IMR-90 (cell line): ENCODE results near the gene ZSWIM8. TPM values are rescaled to one million over a fixed set of nuclear protein-coding genes. Genes with fewer than 3 reads are reported as not detected.
A peak's percentile ranks its signal among the peaks of the same experiment; 100 is the strongest.

Experiments used
- ATAC-seq: fragments of 200-7000 bp; cut with Tn5 transposase; 2 replicates; pipeline ENCODE4 v1.9.1; 2020; ENCODE audit warnings: low read depth, mild to moderate bottlenecking, moderate library complexity
- BruUV-seq: library from RNA; stranded (reverse); fragments of 400-500 nt; replicated peaks from 2 replicates; lab custom pipeline; 2021; lab: Mats Ljungman, UMichigan
- CTCF ChIA-PET: fragments of 300-600 bp; formaldehyde crosslinking; extraction: SDS; loops from one replicate; lab custom pipeline; 2021; ENCODE audit warnings: antibody characterized with exemption; lab: Yijun Ruan, JAX
- POLR2A ChIA-PET: fragments of 300-600 bp; sonication (Branson Sonifier 250); formaldehyde crosslinking; loops from one replicate; lab custom pipeline; 2022; ENCODE audit warnings: antibody characterized with exemption; ENCODE audit not compliant: unreplicated experiment; lab: Charles Lee
- DNase-seq: peaks from one replicate; pipeline ENCODE4 v3.0.0; 2013
- H2AFZ ChIP-seq: replicated peaks from 2 replicates; pipeline ENCODE3; 2013; ENCODE audit warnings: low read length, mild to moderate bottlenecking; ENCODE audit not compliant: poor library complexity
- H2AK5ac ChIP-seq: 2 replicates; pipeline ENCODE4 v1.6.1; 2013; ENCODE audit warnings: low read depth, low read length, inconsistent platforms
- H2AK9ac ChIP-seq: replicated peaks from 2 replicates; pipeline ENCODE3; 2013; ENCODE audit warnings: mild to moderate bottlenecking, low read depth, low read length, moderate library complexity; ENCODE audit not compliant: poor library complexity
- H2BK120ac ChIP-seq: 2 replicates; pipeline ENCODE4 v1.6.1; 2013; ENCODE audit warnings: low read depth, low read length, inconsistent platforms
- H2BK15ac ChIP-seq: 3 replicates; pipeline ENCODE4 v1.6.1; 2013; ENCODE audit warnings: low read depth, low read length, inconsistent platforms
- H2BK20ac ChIP-seq: 2 replicates; pipeline ENCODE4 v1.6.1; 2013; ENCODE audit warnings: low read depth, mild to moderate bottlenecking, inconsistent platforms, low read length, moderate library complexity
- H2BK5ac ChIP-seq: 2 replicates; pipeline ENCODE4 v1.6.1; 2013; ENCODE audit warnings: mild to moderate bottlenecking, low read depth, low read length, inconsistent platforms; ENCODE audit not compliant: poor library complexity, severe bottlenecking
- H3K14ac ChIP-seq: replicated peaks from 2 replicates; pipeline ENCODE4 v1.6.1; 2013; ENCODE audit warnings: low read depth, low read length, inconsistent platforms
- H3K18ac ChIP-seq: 2 replicates; pipeline ENCODE4 v1.6.1; 2013; ENCODE audit warnings: low read depth, low read length, control low read depth
- H3K23ac ChIP-seq: 2 replicates; pipeline ENCODE4 v1.6.1; 2013; ENCODE audit warnings: low read depth, low read length, inconsistent platforms
- H3K27ac ChIP-seq: 2 replicates; pipeline ENCODE4 v1.5.1; 2013; ENCODE audit warnings: mild to moderate bottlenecking, control low read depth, low read length; ENCODE audit not compliant: insufficient read depth
- H3K27me3 ChIP-seq: 2 replicates; pipeline ENCODE4 v1.6.1; 2013; ENCODE audit warnings: low read length; ENCODE audit not compliant: control insufficient read depth, insufficient read depth
- H3K36me3 ChIP-seq: 2 replicates; pipeline ENCODE4 v1.6.1; 2013; ENCODE audit warnings: low read length, mixed read lengths; ENCODE audit not compliant: control insufficient read depth, insufficient read depth
- H3K4ac ChIP-seq: 2 replicates; pipeline ENCODE4 v1.6.1; 2013; ENCODE audit warnings: low read depth, low read length, inconsistent platforms
- H3K4me1 ChIP-seq: 2 replicates; pipeline ENCODE4 v1.6.1; 2013; ENCODE audit warnings: low read length, mixed read lengths; ENCODE audit not compliant: control insufficient read depth, insufficient read depth
- H3K4me2 ChIP-seq: 2 replicates; pipeline ENCODE4 v1.6.1; 2013; ENCODE audit warnings: low read depth, mild to moderate bottlenecking, control low read depth, low read length, moderate library complexity
- H3K4me3 ChIP-seq: 2 replicates; pipeline ENCODE4 v1.5.1; 2013; ENCODE audit warnings: low read depth, mild to moderate bottlenecking, control low read depth, low read length, moderate library complexity; ENCODE audit not compliant: insufficient read depth
- H3K56ac ChIP-seq: 2 replicates; pipeline ENCODE4 v1.6.1; 2013; ENCODE audit warnings: low read length, inconsistent platforms; ENCODE audit not compliant: insufficient read depth; ENCODE audit errors: extremely low read depth
- H3K79me1 ChIP-seq, 2 experiments: 2 replicates each; pipeline ENCODE4 v1.6.1; 2013; ENCODE audit warnings: low read length in 2 of 2, inconsistent platforms in 1 of 2, low read depth in 1 of 2
- H3K9ac ChIP-seq: 2 replicates; pipeline ENCODE4 v1.6.1; 2013; ENCODE audit warnings: low read depth, low read length, control low read depth
- H3K9me1 ChIP-seq: 2 replicates; pipeline ENCODE4 v1.6.1; 2013; ENCODE audit warnings: low read length, inconsistent platforms; ENCODE audit not compliant: insufficient read depth
- H3K9me3 ChIP-seq: 2 replicates; pipeline ENCODE4 v1.6.1; 2013; ENCODE audit warnings: low read length; ENCODE audit not compliant: control insufficient read depth, insufficient read depth
- H4K20me1 ChIP-seq: 2 replicates; pipeline ENCODE4 v1.6.1; 2013; ENCODE audit warnings: low read length, inconsistent platforms; ENCODE audit not compliant: insufficient read depth
- H4K5ac ChIP-seq: 2 replicates; pipeline ENCODE4 v1.6.1; 2013; ENCODE audit warnings: mild to moderate bottlenecking, low read depth, low read length, control low read depth
- H4K8ac ChIP-seq, 2 experiments: 2 replicates each; pipeline ENCODE4 v1.6.1; 2013; ENCODE audit warnings: low read depth in 2 of 2, low read length in 2 of 2, control low read depth in 1 of 2, inconsistent platforms in 1 of 2
- H4K91ac ChIP-seq: 2 replicates; pipeline ENCODE4 v1.6.1; 2013; ENCODE audit warnings: low read depth, low read length, inconsistent platforms; ENCODE audit not compliant: insufficient read depth
- BHLHE40 ChIP-seq: fragments of 150-350 bp; IDR thresholded peaks from 2 replicates; pipeline ENCODE4 v1.6.1; 2016; ENCODE audit warnings: mild to moderate bottlenecking, low read depth, low read length
- CEBPB ChIP-seq: IDR thresholded peaks from 2 replicates; pipeline ENCODE4 v1.6.1; 2012; ENCODE audit warnings: low read depth, low read length, improper control_type of control experiment
- CHD1 ChIP-seq: IDR thresholded peaks from 2 replicates; pipeline ENCODE4 v1.6.1; 2012; ENCODE audit warnings: low read depth, low read length, improper control_type of control experiment
- FOS ChIP-seq: fragments of 150-350 bp; IDR thresholded peaks from 2 replicates; pipeline ENCODE4 v1.6.1; 2016; ENCODE audit warnings: low read depth, low read length
- MAFK ChIP-seq: IDR thresholded peaks from 2 replicates; pipeline ENCODE4 v1.6.1; 2012; ENCODE audit warnings: low read depth, low read length, improper control_type of control experiment
- MAZ ChIP-seq: IDR thresholded peaks from 2 replicates; pipeline ENCODE4 v1.6.1; 2012; ENCODE audit warnings: low read depth, mild to moderate bottlenecking, low read length, improper control_type of control experiment, moderate library complexity, borderline replicate concordance
- MXI1 ChIP-seq: IDR thresholded peaks from 2 replicates; pipeline ENCODE4 v1.6.1; 2012; ENCODE audit warnings: low read depth, mild to moderate bottlenecking, low read length, moderate library complexity, borderline replicate concordance
- NFE2L2 ChIP-seq: fragments of 150-350 bp; IDR thresholded peaks from 2 replicates; pipeline ENCODE4 v1.6.1; 2016; ENCODE audit warnings: low read depth, mild to moderate bottlenecking, low read length
- POLR2A ChIP-seq: IDR thresholded peaks from 2 replicates; pipeline ENCODE4 v1.6.1; 2012; ENCODE audit warnings: mild to moderate bottlenecking, low read depth, low read length
- RAD21 ChIP-seq: IDR thresholded peaks from 2 replicates; pipeline ENCODE4 v1.6.1; 2012; ENCODE audit warnings: low read length, improper control_type of control experiment
- RCOR1 ChIP-seq: IDR thresholded peaks from 2 replicates; pipeline ENCODE4 v1.6.1; 2012; ENCODE audit warnings: mild to moderate bottlenecking, low read length, improper control_type of control experiment; ENCODE audit not compliant: insufficient replicate concordance
- RFX5 ChIP-seq: IDR thresholded peaks from 2 replicates; pipeline ENCODE4 v1.8.0; 2012; ENCODE audit warnings: low read depth, mild to moderate bottlenecking, low read length, moderate library complexity
- SMC3 ChIP-seq: fragments of 150-350 bp; IDR thresholded peaks from 2 replicates; pipeline ENCODE4 v1.6.1; 2016; ENCODE audit warnings: low read depth, mild to moderate bottlenecking, antibody characterized with exemption, low read length, moderate library complexity
- WGBS, 2 experiments: methylation state at CpG; one replicate each; pipeline versions ENCODE4 v1.1.5 to v1.1.7; 2013; ENCODE audit warnings: missing lambda C conversion rate in 2 of 2; ENCODE audit not compliant: insufficient read length in 1 of 2; ENCODE audit errors: extremely low coverage in 2 of 2; 5-methylcytosine and 5-hydroxymethylcytosine counted together
- dilution Hi-C: fragments of 300-500 bp; cut with HindIII; formaldehyde crosslinking; loops from one replicate; pipeline ENCODE4 v1.14.3; 2018; ENCODE audit warnings: low sequenced_read_pairs; ENCODE audit not compliant: unreplicated experiment
- in situ Hi-C: fragments of 300-500 bp; cut with MboI; formaldehyde crosslinking; loops from 3 replicates; pipeline ENCODE4 v1.14.3; 2019; ENCODE audit warnings: low sequenced_read_pairs, inconsistent platforms, mixed read lengths
- intact Hi-C: fragments of 100-400 bp; cut with micrococcal nuclease; formaldehyde crosslinking; loops from 2 replicates; pipeline ENCODE4 v1.10.0; 2022
- polyA plus RNA-seq, 3 experiments: library from polyadenylated mRNA; depleted of rRNA; stranded (reverse); fragments of >200 nt; gene quantifications; 2 replicates each; pipeline ENCODE4 v1.2.3, GENCODE V29; 2012; ENCODE audit warnings: low replicate concordance in 1 of 3
- total RNA-seq: library from RNA; depleted of rRNA; stranded (reverse); fragments of >200 nt; gene quantifications from 2 replicates; pipeline ENCODE4 v1.2.3, GENCODE V29; 2012
- TF ChIP-seq, protein P1 (sequence below): fragments of 150-350 bp; IDR thresholded peaks from 2 replicates; pipeline ENCODE4 v1.6.1; 2016; ENCODE audit warnings: low read depth, mild to moderate bottlenecking, low read length, moderate library complexity, borderline replicate concordance
- TF ChIP-seq, protein P2 (sequence below): fragments of 150-350 bp; IDR thresholded peaks from 2 replicates; pipeline ENCODE4 v1.6.1; 2017; ENCODE audit warnings: mild to moderate bottlenecking, antibody characterized with exemption, low read length, low read depth
- TF ChIP-seq, protein P3 (sequence below): conservative IDR thresholded peaks from 2 replicates; pipeline ENCODE4 v1.5.1; 2012; ENCODE audit warnings: mild to moderate bottlenecking, low read depth, low read length, improper control_type of control experiment

ZSWIM8 gene
- total and polyA plus RNA-seq, 2 of the 4 experiments (the other 2 are of a cell fraction): 16.8 to 103 TPM

DNA sequence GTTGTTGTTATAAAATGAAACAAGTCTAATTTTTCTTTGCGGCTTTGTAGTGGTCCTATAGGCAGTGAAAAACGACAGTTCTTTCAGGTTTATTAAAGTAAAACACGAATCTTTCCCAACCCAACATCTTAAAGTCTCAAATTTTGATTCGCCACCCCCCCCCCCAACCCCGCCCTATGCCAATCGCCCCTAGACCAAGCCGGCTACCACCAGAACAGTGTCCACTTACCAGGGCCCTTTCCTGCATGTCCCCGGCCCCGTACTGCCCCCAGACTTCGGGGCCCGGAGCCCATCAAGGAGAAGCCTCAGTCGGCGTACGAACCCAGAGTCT, 3.9 kb upstream of the ZSWIM8 start:
- ATAC-seq (peak; percentile 6), DNase-seq (no peak)
- ChIA-PET POLR2A (interaction anchor here (0.7 kb wide), 1 partner anchor 37 kb away, joined by 4 read pairs; no protein-coding TSS in a partner anchor), CTCF (interaction anchor here (1.0 kb wide), 1 partner anchor 109 kb away, joined by 3 read pairs; no protein-coding TSS in a partner anchor)
- Histone ChIP-seq H2AK9ac (peak overlapping the region; percentile 86), H4K8ac (peak overlapping the region; percentile 1 to 91), H3K23ac (peak overlapping the region; percentile 67), H3K14ac (peak overlapping the region; percentile 86), H4K20me1 (peaks cover 8% of the 10 kb centered on the region), H3K18ac (no peak overlapping the region), H2AFZ (peak overlapping the region; percentile 97), H3K79me1 (peaks cover 16 to 52% of the 10 kb centered on the region in 2 experiments), H3K56ac (peak overlapping the region; percentile 88), H2BK20ac (no peak overlapping the region), H3K36me3 (peaks cover 7% of the 10 kb centered on the region), H3K9ac (peak overlapping the region; percentile 87), H2BK15ac (no peak overlapping the region), H4K91ac (no peak overlapping the region; the same call in 1 of the 2 replicates), H2BK5ac (peak overlapping the region; percentile 53), H2BK120ac (no peak overlapping the region), H4K5ac (no peak overlapping the region; the same call in 1 of the 2 replicates), H3K9me1 (no peaks in the 10 kb centered on the region), H3K4me3 (peak overlapping the region; percentile 92), H3K27me3 (no peaks in the 10 kb centered on the region), H2AK5ac (peak overlapping the region; percentile 63; the same call in 1 of the 2 replicates), H3K4me2 (peak overlapping the region; percentile 95), H3K4ac (peak overlapping the region; percentile 87), H3K27ac (peak overlapping the region; percentile 82), H3K4me1 (peaks cover 3% of the 10 kb centered on the region; the same call in 1 of the 2 replicates), H3K9me3 (no peaks in the 10 kb centered on the region)
- intact Hi-C loops: loop anchor here (2.0 kb wide), 1 partner anchor 37 kb away; the partner anchor contains the start of gene SEC24C
- WGBS, 2 experiments: 0% methylated on average over 7 of the region's 14 CpGs; no CpG with 5 or more reads in 1 of the 2 experiments
- no TSS peak for BruUV-seq
- in situ Hi-C loops: no loop called here
- dilution Hi-C loops: no loop called here
- TF ChIP-seq RCOR1 (no peak), POLR2A (no peak), CEBPB (no peak), MAZ (no peak), FOS (no peak), MAFK (no peak), RAD21 (no peak), MXI1 (no peak), SMC3 (no peak), CHD1 (no peak), NFE2L2 (no peak), RFX5 (no peak), BHLHE40 (no peak)
- TF ChIP-seq, protein P1, sequence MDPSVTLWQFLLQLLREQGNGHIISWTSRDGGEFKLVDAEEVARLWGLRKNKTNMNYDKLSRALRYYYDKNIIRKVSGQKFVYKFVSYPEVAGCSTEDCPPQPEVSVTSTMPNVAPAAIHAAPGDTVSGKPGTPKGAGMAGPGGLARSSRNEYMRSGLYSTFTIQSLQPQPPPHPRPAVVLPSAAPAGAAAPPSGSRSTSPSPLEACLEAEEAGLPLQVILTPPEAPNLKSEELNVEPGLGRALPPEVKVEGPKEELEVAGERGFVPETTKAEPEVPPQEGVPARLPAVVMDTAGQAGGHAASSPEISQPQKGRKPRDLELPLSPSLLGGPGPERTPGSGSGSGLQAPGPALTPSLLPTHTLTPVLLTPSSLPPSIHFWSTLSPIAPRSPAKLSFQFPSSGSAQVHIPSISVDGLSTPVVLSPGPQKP: no peak
- TF ChIP-seq, protein P2, sequence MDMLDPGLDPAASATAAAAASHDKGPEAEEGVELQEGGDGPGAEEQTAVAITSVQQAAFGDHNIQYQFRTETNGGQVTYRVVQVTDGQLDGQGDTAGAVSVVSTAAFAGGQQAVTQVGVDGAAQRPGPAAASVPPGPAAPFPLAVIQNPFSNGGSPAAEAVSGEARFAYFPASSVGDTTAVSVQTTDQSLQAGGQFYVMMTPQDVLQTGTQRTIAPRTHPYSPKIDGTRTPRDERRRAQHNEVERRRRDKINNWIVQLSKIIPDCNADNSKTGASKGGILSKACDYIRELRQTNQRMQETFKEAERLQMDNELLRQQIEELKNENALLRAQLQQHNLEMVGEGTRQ: no peak
- TF ChIP-seq, protein P3, sequence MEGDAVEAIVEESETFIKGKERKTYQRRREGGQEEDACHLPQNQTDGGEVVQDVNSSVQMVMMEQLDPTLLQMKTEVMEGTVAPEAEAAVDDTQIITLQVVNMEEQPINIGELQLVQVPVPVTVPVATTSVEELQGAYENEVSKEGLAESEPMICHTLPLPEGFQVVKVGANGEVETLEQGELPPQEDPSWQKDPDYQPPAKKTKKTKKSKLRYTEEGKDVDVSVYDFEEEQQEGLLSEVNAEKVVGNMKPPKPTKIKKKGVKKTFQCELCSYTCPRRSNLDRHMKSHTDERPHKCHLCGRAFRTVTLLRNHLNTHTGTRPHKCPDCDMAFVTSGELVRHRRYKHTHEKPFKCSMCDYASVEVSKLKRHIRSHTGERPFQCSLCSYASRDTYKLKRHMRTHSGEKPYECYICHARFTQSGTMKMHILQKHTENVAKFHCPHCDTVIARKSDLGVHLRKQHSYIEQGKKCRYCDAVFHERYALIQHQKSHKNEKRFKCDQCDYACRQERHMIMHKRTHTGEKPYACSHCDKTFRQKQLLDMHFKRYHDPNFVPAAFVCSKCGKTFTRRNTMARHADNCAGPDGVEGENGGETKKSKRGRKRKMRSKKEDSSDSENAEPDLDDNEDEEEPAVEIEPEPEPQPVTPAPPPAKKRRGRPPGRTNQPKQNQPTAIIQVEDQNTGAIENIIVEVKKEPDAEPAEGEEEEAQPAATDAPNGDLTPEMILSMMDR: no peak
